DMS 273 (cell line): ENCODE data around the gene OGDH.
"Not testable (repeated sequence)": the region's sequence is repeated elsewhere in the genome, so short reads cannot be mapped to it uniquely, and the experiment has no call there.

Experiments used
- DNase-seq: peaks from one replicate; lab custom pipeline; 2025; ENCODE audit not compliant: unreplicated experiment; lab: John Stamatoyannopoulos, UW

Gene OGDH

GRCh38 chr7:44703921-44704320 lies 97.5 kb downstream of the OGDH start:
- peak; percentile 41 for DNase-seq

GRCh38 chr7:44705434-44705833 lies 99.0 kb downstream of the OGDH start:
- no peak for DNase-seq

GRCh38 chr7:44706788-44707557 lies 100.5 kb downstream of the OGDH start:
- DNase-seq: no peak

DNA sequence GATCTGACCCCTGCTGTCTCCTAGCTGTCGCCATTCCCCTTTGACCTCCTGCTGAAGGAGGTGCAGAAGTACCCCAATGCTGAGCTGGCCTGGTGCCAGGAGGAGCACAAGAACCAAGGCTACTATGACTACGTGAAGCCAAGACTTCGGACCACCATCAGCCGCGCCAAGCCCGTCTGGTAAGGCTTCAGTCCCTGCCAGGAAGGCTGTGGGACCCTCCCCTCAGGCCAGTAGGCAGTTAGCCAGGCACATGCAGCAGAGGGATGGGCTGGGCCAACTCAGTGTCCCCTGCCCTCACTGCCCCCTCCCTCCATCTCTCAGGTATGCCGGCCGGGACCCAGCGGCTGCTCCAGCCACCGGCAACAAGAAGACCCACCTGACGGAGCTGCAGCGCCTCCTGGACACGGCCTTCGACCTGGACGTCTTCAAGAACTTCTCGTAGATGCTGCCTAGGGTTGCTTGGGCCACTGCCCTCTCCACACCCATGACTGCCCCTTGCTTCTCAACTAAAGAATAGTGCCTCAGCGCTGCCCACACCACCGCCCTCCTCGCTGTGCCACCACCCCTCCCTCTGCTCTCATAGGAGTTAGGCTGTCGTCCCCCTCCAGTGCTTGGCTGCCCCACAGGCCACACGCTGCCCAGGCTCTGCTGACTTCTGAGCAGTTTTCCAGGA lies 101.3 kb downstream of the OGDH start:
- no peak for DNase-seq

GRCh38 chr7:44709011-44709915 lies 102.8 kb downstream of the OGDH start:
- no peak for DNase-seq

- no peak for DNase-seq
Measured at GRCh38 chr7:44709945-44710596, 103.6 kb downstream of the OGDH start.

DNA sequence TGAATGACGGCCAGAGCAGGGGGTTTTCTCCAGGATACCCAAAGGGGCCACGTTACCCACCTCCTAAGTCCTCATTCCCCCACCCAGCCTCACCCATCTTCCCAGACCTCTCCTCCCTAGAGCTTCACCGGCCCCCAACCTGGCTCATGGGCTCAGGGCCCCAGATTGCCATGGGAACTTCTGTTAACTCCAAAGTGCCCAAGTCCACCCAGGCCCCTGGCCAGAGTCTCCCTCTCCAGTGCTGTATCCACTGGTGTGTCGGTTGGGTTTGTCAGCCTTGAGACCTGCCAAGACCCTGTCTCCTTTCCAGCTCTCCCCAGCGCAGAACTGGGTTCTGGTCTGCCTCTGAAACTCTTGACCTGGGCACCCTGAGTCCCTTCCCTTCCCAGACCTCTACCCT lies 105.1 kb downstream of the OGDH start:
- no peak for DNase-seq

DNA sequence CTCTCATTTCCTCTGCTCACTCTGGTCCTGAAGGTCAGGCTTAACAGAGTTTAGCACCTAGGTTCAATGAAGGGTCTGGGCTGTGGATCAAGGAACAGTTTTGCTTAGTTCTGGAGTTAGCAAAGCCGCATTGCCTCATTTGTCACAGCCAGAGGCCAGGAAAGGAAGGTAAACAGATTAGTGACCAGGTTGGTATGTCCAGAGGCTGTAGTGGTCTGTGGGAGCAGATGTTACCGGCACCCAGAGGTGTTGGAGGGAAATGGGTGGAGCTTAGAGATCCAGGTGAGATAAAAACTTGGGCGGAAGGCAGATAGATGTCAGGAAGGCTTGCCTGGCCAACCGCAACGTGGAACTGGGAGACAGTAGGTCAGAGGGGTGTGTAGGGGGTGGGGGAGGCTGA lies 105.6 kb downstream of the OGDH start:
- DNase-seq: no peak

GRCh38 chr7:44713141-44713540 lies 106.7 kb downstream of the OGDH start:
- no peak for DNase-seq

- DNase-seq: no peak
Measured at GRCh38 chr7:44713680-44714335, 107.4 kb downstream of the OGDH start.

DNA sequence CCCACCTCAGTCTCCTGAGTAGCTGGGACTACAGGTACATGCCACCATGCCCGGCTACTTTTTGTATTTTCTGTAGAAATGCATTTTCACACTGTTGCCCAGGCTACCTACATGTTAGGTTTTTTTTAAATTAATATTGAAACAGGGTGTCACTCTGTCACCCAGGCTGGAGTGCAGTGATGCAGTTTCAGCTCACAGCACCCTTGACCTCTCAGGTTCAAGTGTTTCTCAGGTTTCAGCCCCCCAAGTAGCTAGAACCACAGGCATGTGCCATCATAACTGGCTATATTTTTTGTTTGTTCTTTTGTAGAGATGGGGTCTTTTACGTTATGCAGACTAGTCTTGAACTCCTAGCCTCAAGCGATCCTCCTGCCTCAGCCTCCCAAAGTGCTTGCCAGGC lies 109.8 kb downstream of the OGDH start:
- DNase-seq: no peak

- DNase-seq: no peak
Measured at GRCh38 chr7:44720301-44720700, 113.9 kb downstream of the OGDH start.

- no peak for DNase-seq
Measured at GRCh38 chr7:44724276-44724675, 117.8 kb downstream of the OGDH start.

DNA sequence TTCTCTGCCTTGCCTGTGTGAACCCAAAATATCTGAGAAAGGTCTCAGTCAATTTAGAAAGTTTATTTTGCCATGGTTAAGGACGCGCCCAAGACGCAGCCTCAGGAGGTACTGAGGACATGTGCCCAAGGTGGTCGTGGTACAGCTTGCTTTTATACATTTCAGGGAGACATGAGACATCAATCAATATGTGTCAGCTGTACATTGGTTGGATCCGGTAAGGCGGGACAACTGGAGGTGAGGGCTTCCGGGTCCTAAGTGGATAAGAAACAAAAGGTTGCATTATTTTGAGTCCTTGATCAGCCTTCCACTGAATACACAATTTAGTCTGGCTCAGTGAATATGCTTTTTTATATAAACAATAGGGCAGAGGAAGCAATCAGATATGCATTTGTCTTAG lies 119.8 kb downstream of the OGDH start:
- DNase-seq: not testable (repeated sequence)

- no peak for DNase-seq
Measured at GRCh38 chr7:44727158-44727936, 120.9 kb downstream of the OGDH start.

DNA sequence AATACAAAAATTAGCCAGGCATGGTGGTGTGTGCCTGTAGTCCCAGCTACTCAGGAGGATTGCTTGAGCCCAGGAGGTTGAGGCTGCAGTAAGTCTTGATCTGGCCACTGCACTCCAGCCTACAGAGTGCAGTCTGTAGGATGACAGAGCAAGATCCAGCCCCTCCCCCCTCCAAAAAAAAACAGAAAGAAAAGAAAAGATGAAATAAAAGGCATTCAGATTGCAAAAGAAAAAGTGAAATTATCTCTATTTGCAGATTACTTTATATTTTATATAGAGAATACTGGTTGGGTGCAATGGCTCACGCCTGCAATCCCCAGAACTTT lies 121.5 kb downstream of the OGDH start:
- DNase-seq: no peak

DNA sequence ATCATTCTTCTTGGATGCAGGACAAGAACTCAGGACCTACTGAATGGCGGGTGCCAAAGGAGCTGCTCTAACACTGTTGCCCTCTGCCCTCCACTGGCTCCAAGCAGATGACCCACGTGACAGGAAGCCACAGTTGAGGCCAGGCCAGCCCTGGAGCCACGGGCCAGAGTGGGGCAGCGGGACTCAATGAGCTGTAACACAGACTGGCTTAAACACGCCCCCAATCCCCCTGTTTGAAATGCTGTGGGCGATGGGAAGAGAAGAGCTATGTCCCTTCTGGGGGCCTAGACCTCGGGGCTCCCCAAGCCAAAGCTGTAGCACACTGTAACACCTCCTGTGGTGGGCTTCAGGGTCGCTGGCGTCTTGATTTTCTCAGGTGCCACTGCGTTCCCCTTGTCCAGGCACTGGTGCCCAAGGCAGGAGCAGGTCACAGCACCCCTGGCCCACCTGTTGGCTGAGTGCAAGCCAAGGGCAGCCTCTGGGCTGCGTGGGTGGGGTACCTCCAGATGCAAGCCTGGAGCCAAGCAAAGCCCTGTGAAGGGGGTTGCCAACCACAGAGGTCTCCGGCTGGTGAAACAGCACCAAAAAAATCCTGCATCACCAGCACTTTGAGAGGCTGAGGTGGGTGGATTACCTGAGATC lies 123.6 kb downstream of the OGDH start:
- no peak for DNase-seq

GRCh38 chr7:44732971-44733370 lies 126.5 kb downstream of the OGDH start:
- not testable (repeated sequence) for DNase-seq

- DNase-seq: no peak
Measured at GRCh38 chr7:44733708-44734481, 127.5 kb downstream of the OGDH start.
